IMR-90 (cell line): ENCODE measurements around the gene RHBDD2. TPM values are rescaled to one million over a fixed set of nuclear protein-coding genes. Genes with fewer than 3 reads are reported as not detected.

ENCODE experiments used
- ATAC-seq: fragments of 200-7000 bp; cut with Tn5 transposase; 2 replicates; pipeline ENCODE4 v1.9.1; 2020; ENCODE audit warnings: low read depth, mild to moderate bottlenecking, moderate library complexity
- BruUV-seq: library from RNA; stranded (reverse); fragments of 400-500 nt; replicated peaks from 2 replicates; lab custom pipeline; 2021; lab: Mats Ljungman, UMichigan
- CTCF ChIA-PET: fragments of 300-600 bp; formaldehyde crosslinking; extraction: SDS; loops from one replicate; lab custom pipeline; 2021; ENCODE audit warnings: antibody characterized with exemption; lab: Yijun Ruan, JAX
- POLR2A ChIA-PET: fragments of 300-600 bp; sonication (Branson Sonifier 250); formaldehyde crosslinking; loops from one replicate; lab custom pipeline; 2022; ENCODE audit warnings: antibody characterized with exemption; ENCODE audit not compliant: unreplicated experiment; lab: Charles Lee
- DNase-seq: peaks from one replicate; pipeline ENCODE4 v3.0.0; 2013
- H2AFZ ChIP-seq: replicated peaks from 2 replicates; pipeline ENCODE3; 2013; ENCODE audit warnings: low read length, mild to moderate bottlenecking; ENCODE audit not compliant: poor library complexity
- H2AK5ac ChIP-seq: 2 replicates; pipeline ENCODE4 v1.6.1; 2013; ENCODE audit warnings: low read depth, low read length, inconsistent platforms
- H2AK9ac ChIP-seq: replicated peaks from 2 replicates; pipeline ENCODE3; 2013; ENCODE audit warnings: mild to moderate bottlenecking, low read depth, low read length, moderate library complexity; ENCODE audit not compliant: poor library complexity
- H2BK120ac ChIP-seq: 2 replicates; pipeline ENCODE4 v1.6.1; 2013; ENCODE audit warnings: low read depth, low read length, inconsistent platforms
- H2BK15ac ChIP-seq: 3 replicates; pipeline ENCODE4 v1.6.1; 2013; ENCODE audit warnings: low read depth, low read length, inconsistent platforms
- H2BK20ac ChIP-seq: 2 replicates; pipeline ENCODE4 v1.6.1; 2013; ENCODE audit warnings: low read depth, mild to moderate bottlenecking, inconsistent platforms, low read length, moderate library complexity
- H2BK5ac ChIP-seq: 2 replicates; pipeline ENCODE4 v1.6.1; 2013; ENCODE audit warnings: mild to moderate bottlenecking, low read depth, low read length, inconsistent platforms; ENCODE audit not compliant: poor library complexity, severe bottlenecking
- H3K14ac ChIP-seq: replicated peaks from 2 replicates; pipeline ENCODE4 v1.6.1; 2013; ENCODE audit warnings: low read depth, low read length, inconsistent platforms
- H3K18ac ChIP-seq: 2 replicates; pipeline ENCODE4 v1.6.1; 2013; ENCODE audit warnings: low read depth, low read length, control low read depth
- H3K23ac ChIP-seq: 2 replicates; pipeline ENCODE4 v1.6.1; 2013; ENCODE audit warnings: low read depth, low read length, inconsistent platforms
- H3K27ac ChIP-seq: 2 replicates; pipeline ENCODE4 v1.5.1; 2013; ENCODE audit warnings: mild to moderate bottlenecking, control low read depth, low read length; ENCODE audit not compliant: insufficient read depth
- H3K27me3 ChIP-seq: 2 replicates; pipeline ENCODE4 v1.6.1; 2013; ENCODE audit warnings: low read length; ENCODE audit not compliant: control insufficient read depth, insufficient read depth
- H3K36me3 ChIP-seq: 2 replicates; pipeline ENCODE4 v1.6.1; 2013; ENCODE audit warnings: low read length, mixed read lengths; ENCODE audit not compliant: control insufficient read depth, insufficient read depth
- H3K4ac ChIP-seq: 2 replicates; pipeline ENCODE4 v1.6.1; 2013; ENCODE audit warnings: low read depth, low read length, inconsistent platforms
- H3K4me1 ChIP-seq: 2 replicates; pipeline ENCODE4 v1.6.1; 2013; ENCODE audit warnings: low read length, mixed read lengths; ENCODE audit not compliant: control insufficient read depth, insufficient read depth
- H3K4me2 ChIP-seq: 2 replicates; pipeline ENCODE4 v1.6.1; 2013; ENCODE audit warnings: low read depth, mild to moderate bottlenecking, control low read depth, low read length, moderate library complexity
- H3K4me3 ChIP-seq: 2 replicates; pipeline ENCODE4 v1.5.1; 2013; ENCODE audit warnings: low read depth, mild to moderate bottlenecking, control low read depth, low read length, moderate library complexity; ENCODE audit not compliant: insufficient read depth
- H3K56ac ChIP-seq: 2 replicates; pipeline ENCODE4 v1.6.1; 2013; ENCODE audit warnings: low read length, inconsistent platforms; ENCODE audit not compliant: insufficient read depth; ENCODE audit errors: extremely low read depth
- H3K79me1 ChIP-seq, 2 experiments: 2 replicates each; pipeline ENCODE4 v1.6.1; 2013; ENCODE audit warnings: low read length in 2 of 2, inconsistent platforms in 1 of 2, low read depth in 1 of 2
- H3K9ac ChIP-seq: 2 replicates; pipeline ENCODE4 v1.6.1; 2013; ENCODE audit warnings: low read depth, low read length, control low read depth
- H3K9me1 ChIP-seq: 2 replicates; pipeline ENCODE4 v1.6.1; 2013; ENCODE audit warnings: low read length, inconsistent platforms; ENCODE audit not compliant: insufficient read depth
- H3K9me3 ChIP-seq: 2 replicates; pipeline ENCODE4 v1.6.1; 2013; ENCODE audit warnings: low read length; ENCODE audit not compliant: control insufficient read depth, insufficient read depth
- H4K20me1 ChIP-seq: 2 replicates; pipeline ENCODE4 v1.6.1; 2013; ENCODE audit warnings: low read length, inconsistent platforms; ENCODE audit not compliant: insufficient read depth
- H4K5ac ChIP-seq: 2 replicates; pipeline ENCODE4 v1.6.1; 2013; ENCODE audit warnings: mild to moderate bottlenecking, low read depth, low read length, control low read depth
- H4K8ac ChIP-seq, 2 experiments: 2 replicates each; pipeline ENCODE4 v1.6.1; 2013; ENCODE audit warnings: low read depth in 2 of 2, low read length in 2 of 2, control low read depth in 1 of 2, inconsistent platforms in 1 of 2
- H4K91ac ChIP-seq: 2 replicates; pipeline ENCODE4 v1.6.1; 2013; ENCODE audit warnings: low read depth, low read length, inconsistent platforms; ENCODE audit not compliant: insufficient read depth
- BHLHE40 ChIP-seq: fragments of 150-350 bp; IDR thresholded peaks from 2 replicates; pipeline ENCODE4 v1.6.1; 2016; ENCODE audit warnings: mild to moderate bottlenecking, low read depth, low read length
- CTCF ChIP-seq: conservative IDR thresholded peaks from 2 replicates; pipeline ENCODE4 v1.5.1; 2012; ENCODE audit warnings: mild to moderate bottlenecking, low read depth, low read length, improper control_type of control experiment
- ELK1 ChIP-seq: fragments of 150-350 bp; IDR thresholded peaks from 2 replicates; pipeline ENCODE4 v1.6.1; 2016; ENCODE audit warnings: low read depth, mild to moderate bottlenecking, low read length, moderate library complexity, borderline replicate concordance
- FOS ChIP-seq: fragments of 150-350 bp; IDR thresholded peaks from 2 replicates; pipeline ENCODE4 v1.6.1; 2016; ENCODE audit warnings: low read depth, low read length
- MXI1 ChIP-seq: IDR thresholded peaks from 2 replicates; pipeline ENCODE4 v1.6.1; 2012; ENCODE audit warnings: low read depth, mild to moderate bottlenecking, low read length, moderate library complexity, borderline replicate concordance
- RFX5 ChIP-seq: IDR thresholded peaks from 2 replicates; pipeline ENCODE4 v1.8.0; 2012; ENCODE audit warnings: low read depth, mild to moderate bottlenecking, low read length, moderate library complexity
- SMC3 ChIP-seq: fragments of 150-350 bp; IDR thresholded peaks from 2 replicates; pipeline ENCODE4 v1.6.1; 2016; ENCODE audit warnings: low read depth, mild to moderate bottlenecking, antibody characterized with exemption, low read length, moderate library complexity
- USF2 ChIP-seq: fragments of 150-350 bp; IDR thresholded peaks from 2 replicates; pipeline ENCODE4 v1.6.1; 2017; ENCODE audit warnings: mild to moderate bottlenecking, antibody characterized with exemption, low read length, low read depth
- WGBS, 2 experiments: methylation state at CpG; one replicate each; pipeline versions ENCODE4 v1.1.5 to v1.1.7; 2013; ENCODE audit warnings: missing lambda C conversion rate in 2 of 2; ENCODE audit not compliant: insufficient read length in 1 of 2; ENCODE audit errors: extremely low coverage in 2 of 2; 5-methylcytosine and 5-hydroxymethylcytosine counted together
- dilution Hi-C: fragments of 300-500 bp; cut with HindIII; formaldehyde crosslinking; loops from one replicate; pipeline ENCODE4 v1.14.3; 2018; ENCODE audit warnings: low sequenced_read_pairs; ENCODE audit not compliant: unreplicated experiment
- in situ Hi-C: fragments of 300-500 bp; cut with MboI; formaldehyde crosslinking; loops from 3 replicates; pipeline ENCODE4 v1.14.3; 2019; ENCODE audit warnings: low sequenced_read_pairs, inconsistent platforms, mixed read lengths
- intact Hi-C: fragments of 100-400 bp; cut with micrococcal nuclease; formaldehyde crosslinking; loops from 2 replicates; pipeline ENCODE4 v1.10.0; 2022
- polyA plus RNA-seq, 3 experiments: library from polyadenylated mRNA; depleted of rRNA; stranded (reverse); fragments of >200 nt; gene quantifications; 2 replicates each; pipeline ENCODE4 v1.2.3, GENCODE V29; 2012; ENCODE audit warnings: low replicate concordance in 1 of 3
- total RNA-seq: library from RNA; depleted of rRNA; stranded (reverse); fragments of >200 nt; gene quantifications from 2 replicates; pipeline ENCODE4 v1.2.3, GENCODE V29; 2012

RHBDD2 gene
- total and polyA plus RNA-seq, 2 of the 4 experiments (the other 2 are of a cell fraction): 9.7 to 42.4 TPM

GRCh38 chr7:75916259-75916658, 37.4 kb downstream of the RHBDD2 start (continued):
- no peak for TF ChIP-seq ELK1
- no peak for TF ChIP-seq FOS

- in situ Hi-C loops: no loop called here
- dilution Hi-C loops: no loop called here
- TF ChIP-seq RFX5 (no peak), FOS (no peak), MXI1 (no peak), USF2 (no peak), BHLHE40 (no peak), CTCF (no peak), SMC3 (no peak), ELK1 (no peak)
Observed at GRCh38 chr7:75916685-75917634, 38.1 kb downstream of the RHBDD2 start.

More at GRCh38 chr7:75916685-75917634, 38.1 kb downstream of the RHBDD2 start:
- no peak overlapping the region for H3K4ac ChIP-seq
- intact Hi-C loops: loop anchor here (10.0 kb wide), 2 partner anchors 48 to 98 kb away; no protein-coding TSS in a partner anchor
- H3K27me3 ChIP-seq: no peaks in the 10 kb centered on the region
- peaks cover 19% of the 10 kb centered on the region for H3K9me1 ChIP-seq
- no TSS peak for BruUV-seq
- H2BK120ac ChIP-seq: no peak overlapping the region
- H2AK5ac ChIP-seq: no peak overlapping the region
- H3K18ac ChIP-seq: no peak overlapping the region
- no peak overlapping the region for H2BK5ac ChIP-seq
- H4K91ac ChIP-seq: no peak overlapping the region
- CTCF ChIA-PET: interaction anchor here (0.9 kb wide), 1 partner anchor 8 kb away, joined by 3 read pairs; no protein-coding TSS in a partner anchor
- H3K23ac ChIP-seq: no peak overlapping the region
- POLR2A ChIA-PET: no interaction called here
- peaks cover 2% of the 10 kb centered on the region for H3K4me1 ChIP-seq
- H3K9ac ChIP-seq: no peak overlapping the region
- H3K36me3 ChIP-seq: 0 out of 2 replicates have a peak, but pooled peaks cover 1% of the 10 kb centered on the region
- no peak for DNase-seq
- no peak overlapping the region for H3K4me2 ChIP-seq
- no peak overlapping the region for H3K14ac ChIP-seq
- H4K20me1 ChIP-seq: peaks cover 38% of the 10 kb centered on the region
- H3K27ac ChIP-seq: no peak overlapping the region
- no CpG with 5 or more reads among the region's 11 CpGs for WGBS, 2 experiments
- no peak overlapping the region for H2AFZ ChIP-seq
- H3K79me1 ChIP-seq: peaks cover 36 to 69% of the 10 kb centered on the region in 2 experiments
- H3K4me3 ChIP-seq: no peak overlapping the region
- H2BK20ac ChIP-seq: no peak overlapping the region
- H3K56ac ChIP-seq: no peak overlapping the region
- H3K9me3 ChIP-seq: no peaks in the 10 kb centered on the region
- no peak for ATAC-seq
- H2AK9ac ChIP-seq: no peak overlapping the region
- H4K8ac ChIP-seq: no peak overlapping the region
- no peak overlapping the region for H2BK15ac ChIP-seq
- no peak overlapping the region for H4K5ac ChIP-seq
